ENCODE measurements around the gene LETM1. TPM values are rescaled to one million over a fixed set of nuclear protein-coding genes. Genes with fewer than 3 reads are reported as not detected.

Gene LETM1
- total and polyA plus RNA-seq, 2 of the 13 experiments (the other 11 are each of a cell fraction or from before 2014, with no cell fraction given), result 9.7 to 41.6 TPM

DNA sequence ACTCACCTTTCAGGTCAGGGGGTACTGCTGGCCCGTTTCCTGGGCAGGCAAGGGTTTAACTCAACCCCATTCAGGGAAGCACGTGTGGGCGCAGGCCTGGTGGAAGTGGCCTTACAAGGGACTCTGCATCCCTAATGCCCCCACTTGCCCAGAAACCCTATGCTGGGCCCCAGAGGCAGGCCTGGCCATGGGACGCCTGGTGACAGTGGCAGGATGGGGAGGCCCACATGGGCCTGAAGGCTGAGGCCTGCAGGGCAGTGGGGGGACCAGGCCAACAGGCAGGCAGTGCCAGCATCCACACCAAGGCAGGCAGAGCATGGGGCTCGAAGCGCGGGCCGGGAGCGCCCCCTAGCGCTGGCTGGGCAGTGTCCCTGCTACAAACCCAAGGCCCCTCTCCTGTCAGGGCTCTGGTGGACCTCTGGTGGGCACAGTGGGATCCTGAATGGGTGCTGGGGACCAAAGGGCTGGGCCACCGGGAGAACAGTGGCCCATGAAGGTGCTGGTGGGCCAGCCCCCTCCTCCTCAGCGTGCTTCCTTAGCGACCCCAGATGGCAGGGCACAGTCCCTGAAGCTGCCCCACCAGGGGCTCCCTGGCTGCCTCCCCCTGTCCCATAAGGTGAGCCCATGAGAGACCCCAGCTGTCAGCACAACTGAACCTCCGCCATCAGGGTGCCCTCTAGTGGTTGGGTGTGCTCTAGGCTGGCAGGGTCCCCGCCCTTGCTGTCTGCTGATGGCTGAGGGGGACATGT is 46.0 kb downstream of the LETM1 start (continued):
- TF ChIP-seq ZNF597 (CRISPR knock-in tag; IDR thresholded peaks at IDR 0.05) (no peak), ZZZ3 (CRISPR knock-in tag; IDR thresholded peaks at IDR 0.05; ENCODE audit: borderline replicate concordance) (no peak), NRL (CRISPR knock-in tag; IDR thresholded peaks at IDR 0.05; ENCODE audit: borderline replicate concordance) (no peak; the same call in 1 of the 2 replicates), ZEB1 (IDR thresholded peaks at IDR 0.05; ENCODE audit: insufficient replicate concordance, low read depth) (no peak), ZNF772 (CRISPR knock-in tag; IDR thresholded peaks at IDR 0.05) (peak; percentile 89; the same call in 1 of the 2 replicates), ARID5B (CRISPR knock-in tag; IDR thresholded peaks at IDR 0.05) (peak; percentile 41), SOX5 (CRISPR knock-in tag; IDR thresholded peaks at IDR 0.05; ENCODE audit: borderline replicate concordance) (no peak), ZNF547 (CRISPR knock-in tag; IDR thresholded peaks at IDR 0.05) (peak; percentile 92), MATR3 (CRISPR knock-in tag; IDR thresholded peaks at IDR 0.05) (no peak), ZNF570 (CRISPR knock-in tag; IDR thresholded peaks at IDR 0.05; ENCODE audit: borderline replicate concordance) (no peak), ZNF350 (CRISPR knock-in tag; IDR thresholded peaks at IDR 0.05; ENCODE audit: borderline replicate concordance, low read depth) (peak; percentile 75; the same call in 1 of the 2 replicates), ZNF256 (CRISPR knock-in tag; conservative IDR thresholded peaks at IDR 0.05) (no peak), SRF (IDR thresholded peaks at IDR 0.05; ENCODE audit: low read depth, low read length) (no peak), ZFP36L2 (CRISPR knock-in tag; IDR thresholded peaks at IDR 0.05) (no peak), ZSCAN12 (CRISPR knock-in tag; IDR thresholded peaks at IDR 0.05) (no peak), MEIS2 (CRISPR knock-in tag; IDR thresholded peaks at IDR 0.05) (no peak; the same call in 1 of the 2 replicates), GABPB1 (CRISPR knock-in tag; IDR thresholded peaks at IDR 0.05) (peak; percentile 70; the same call in 1 of the 2 replicates)
- TF ChIP-seq, protein P1, sequence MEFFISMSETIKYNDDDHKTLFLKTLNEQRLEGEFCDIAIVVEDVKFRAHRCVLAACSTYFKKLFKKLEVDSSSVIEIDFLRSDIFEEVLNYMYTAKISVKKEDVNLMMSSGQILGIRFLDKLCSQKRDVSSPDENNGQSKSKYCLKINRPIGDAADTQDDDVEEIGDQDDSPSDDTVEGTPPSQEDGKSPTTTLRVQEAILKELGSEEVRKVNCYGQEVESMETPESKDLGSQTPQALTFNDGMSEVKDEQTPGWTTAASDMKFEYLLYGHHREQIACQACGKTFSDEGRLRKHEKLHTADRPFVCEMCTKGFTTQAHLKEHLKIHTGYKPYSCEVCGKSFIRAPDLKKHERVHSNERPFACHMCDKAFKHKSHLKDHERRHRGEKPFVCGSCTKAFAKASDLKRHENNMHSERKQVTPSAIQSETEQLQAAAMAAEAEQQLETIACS (CRISPR knock-in tag; IDR thresholded peaks at IDR 0.05), result no peak
- TF ChIP-seq, protein P2, sequence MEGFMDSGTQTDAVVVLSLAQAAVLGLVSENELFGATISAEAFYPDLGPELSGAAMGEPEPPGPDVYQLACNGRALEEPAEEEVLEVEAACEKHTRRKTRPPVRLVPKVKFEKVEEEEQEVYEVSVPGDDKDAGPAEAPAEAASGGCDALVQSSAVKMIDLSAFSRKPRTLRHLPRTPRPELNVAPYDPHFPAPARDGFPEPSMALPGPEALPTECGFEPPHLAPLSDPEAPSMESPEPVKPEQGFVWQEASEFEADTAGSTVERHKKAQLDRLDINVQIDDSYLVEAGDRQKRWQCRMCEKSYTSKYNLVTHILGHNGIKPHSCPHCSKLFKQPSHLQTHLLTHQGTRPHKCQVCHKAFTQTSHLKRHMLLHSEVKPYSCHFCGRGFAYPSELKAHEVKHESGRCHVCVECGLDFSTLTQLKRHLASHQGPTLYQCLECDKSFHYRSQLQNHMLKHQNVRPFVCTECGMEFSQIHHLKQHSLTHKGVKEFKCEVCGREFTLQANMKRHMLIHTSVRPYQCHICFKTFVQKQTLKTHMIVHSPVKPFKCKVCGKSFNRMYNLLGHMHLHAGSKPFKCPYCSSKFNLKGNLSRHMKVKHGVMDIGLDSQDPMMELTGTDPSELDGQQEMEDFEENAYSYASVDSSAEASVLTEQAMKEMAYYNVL (CRISPR knock-in tag; IDR thresholded peaks at IDR 0.05; ENCODE audit: borderline replicate concordance), result peak; percentile 29; the same call in 1 of the 2 replicates
- TF ChIP-seq, protein P3, sequence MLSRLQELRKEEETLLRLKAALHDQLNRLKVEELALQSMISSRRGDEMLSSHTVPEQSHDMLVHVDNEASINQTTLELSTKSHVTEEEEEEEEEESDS (CRISPR knock-in tag; IDR thresholded peaks at IDR 0.05; ENCODE audit: borderline replicate concordance), result peak; percentile 55; the same call in 1 of the 2 replicates
